ENCODE measurements around the gene PYGM. TPM values are rescaled to one million over a fixed set of nuclear protein-coding genes. Genes with fewer than 3 reads are reported as not detected.

Gene PYGM
- total and polyA plus RNA-seq, 9 donors: 0.24 to 12.0 (median 3.1) TPM

DNA sequence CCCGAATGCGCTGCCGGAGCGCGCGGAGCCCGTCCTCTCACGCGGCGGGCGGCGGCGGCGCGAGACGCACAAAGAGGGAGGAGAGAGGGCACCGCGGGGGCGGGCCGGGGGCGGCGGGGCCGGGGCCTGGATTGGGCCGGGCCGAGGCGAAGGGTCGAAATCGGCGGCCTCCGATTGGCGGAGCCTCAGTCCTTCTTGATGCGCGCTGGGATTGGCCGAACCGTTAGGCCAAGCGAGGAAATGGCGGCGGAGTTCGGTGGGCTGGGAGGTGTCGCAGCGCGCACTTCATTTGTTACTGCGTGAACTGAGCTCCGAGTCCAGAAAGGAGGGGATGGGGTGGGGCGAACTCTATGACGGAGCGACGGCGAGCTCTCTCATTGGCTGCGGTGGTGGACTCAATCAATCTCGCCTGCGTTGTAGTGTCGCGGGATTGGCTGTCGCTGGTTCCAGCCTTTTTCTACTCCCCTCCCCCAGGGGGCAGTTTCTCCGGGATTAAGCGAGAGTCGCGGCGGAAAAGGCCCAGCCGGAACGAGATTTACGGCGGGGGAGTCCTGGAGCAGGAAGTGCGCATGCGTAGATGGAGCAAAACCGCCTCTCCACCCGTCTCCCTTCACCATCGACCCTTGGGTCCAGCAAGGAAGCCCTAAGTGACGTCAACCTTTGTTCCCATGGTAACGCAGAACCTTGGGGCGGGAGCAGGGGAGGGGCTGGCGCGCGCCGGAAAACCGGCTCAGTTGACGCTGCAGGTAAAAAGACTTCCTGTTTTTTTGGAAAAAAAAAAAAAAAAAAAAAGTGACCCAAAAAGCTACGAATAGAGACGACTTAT, 18.9 kb upstream of the PYGM start, which contains the start of gene SF1:
TSS of gene SF1 (minus strand) at position 70 of the 826 bp plus-strand sequence. CDS start 150 bp downstream, outside the sequence.
- TF ChIP-seq, protein P1, sequence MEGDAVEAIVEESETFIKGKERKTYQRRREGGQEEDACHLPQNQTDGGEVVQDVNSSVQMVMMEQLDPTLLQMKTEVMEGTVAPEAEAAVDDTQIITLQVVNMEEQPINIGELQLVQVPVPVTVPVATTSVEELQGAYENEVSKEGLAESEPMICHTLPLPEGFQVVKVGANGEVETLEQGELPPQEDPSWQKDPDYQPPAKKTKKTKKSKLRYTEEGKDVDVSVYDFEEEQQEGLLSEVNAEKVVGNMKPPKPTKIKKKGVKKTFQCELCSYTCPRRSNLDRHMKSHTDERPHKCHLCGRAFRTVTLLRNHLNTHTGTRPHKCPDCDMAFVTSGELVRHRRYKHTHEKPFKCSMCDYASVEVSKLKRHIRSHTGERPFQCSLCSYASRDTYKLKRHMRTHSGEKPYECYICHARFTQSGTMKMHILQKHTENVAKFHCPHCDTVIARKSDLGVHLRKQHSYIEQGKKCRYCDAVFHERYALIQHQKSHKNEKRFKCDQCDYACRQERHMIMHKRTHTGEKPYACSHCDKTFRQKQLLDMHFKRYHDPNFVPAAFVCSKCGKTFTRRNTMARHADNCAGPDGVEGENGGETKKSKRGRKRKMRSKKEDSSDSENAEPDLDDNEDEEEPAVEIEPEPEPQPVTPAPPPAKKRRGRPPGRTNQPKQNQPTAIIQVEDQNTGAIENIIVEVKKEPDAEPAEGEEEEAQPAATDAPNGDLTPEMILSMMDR (IDR thresholded peaks at IDR 0.05): peak in 1 of 3 donors; percentile 50
- TF ChIP-seq POLR2A (IDR thresholded peaks at IDR 0.05): peak; percentile 97
- peak; percentile 11 for TF ChIP-seq EP300 (IDR thresholded peaks at IDR 0.05)
- no peaks in the 10 kb centered on the region for H3K27me3 ChIP-seq
- no peaks in the 10 kb centered on the region for H3K9me3 ChIP-seq
- intact Hi-C loops (cut with DNase I): loop anchor here in 1 of 4 donors (5.0 kb wide), 1 partner anchor 36 kb away; the partner anchor contains the start of gene RASGRP2
- 0 to 1% (median 1%) methylated on average over 57 to 80 of the region's 80 CpGs for WGBS, 3 donors
- DNase-seq: peak; percentile 98 to 99 (median 98)
- peaks cover 7% of the 10 kb centered on the region for H3K4me1 ChIP-seq (ENCODE audit: insufficient read depth)
- H3K27ac ChIP-seq: peak within 1 kb of the TSS; percentile 96 to 100
- no peaks in the 10 kb centered on the region for H3K36me3 ChIP-seq
- H3K4me3 ChIP-seq: peak within 1 kb of the TSS; percentile 74

DNA sequence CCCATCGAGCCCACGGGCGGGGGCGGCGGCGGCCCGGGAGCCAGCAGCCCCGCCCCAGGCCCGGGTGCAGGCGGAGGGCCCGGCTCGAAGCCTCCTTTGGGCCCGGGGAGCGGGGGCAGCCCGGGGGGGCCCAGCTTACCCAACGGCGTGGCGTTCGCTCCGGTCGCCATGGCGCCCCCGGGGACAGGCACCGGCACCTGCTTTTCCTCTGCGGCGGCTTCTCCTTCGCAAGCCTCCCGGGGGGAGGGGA, 18.4 kb upstream of the PYGM start:
- TF ChIP-seq EP300 (IDR thresholded peaks at IDR 0.05) (no peak), POLR2A (IDR thresholded peaks at IDR 0.05) (no peak)
- TF ChIP-seq, protein P1 (IDR thresholded peaks at IDR 0.05): no peak
- no peaks in the 10 kb centered on the region for H3K36me3 ChIP-seq
- intact Hi-C loops (cut with DNase I): loop anchor here in 1 of 4 donors (5.0 kb wide), 1 partner anchor 36 kb away; the partner anchor contains the start of gene RASGRP2
- H3K4me1 ChIP-seq (ENCODE audit: insufficient read depth): peaks cover 7% of the 10 kb centered on the region
- H3K27ac ChIP-seq: peak overlapping the region; percentile 96 to 100
- no peaks in the 10 kb centered on the region for H3K27me3 ChIP-seq
- H3K9me3 ChIP-seq: no peaks in the 10 kb centered on the region
- WGBS, 3 donors: 0 to 2% (median 0%) methylated on average over 2 to 27 of the region's 28 CpGs
- no peak for DNase-seq
- peak overlapping the region; percentile 74 for H3K4me3 ChIP-seq

DNA sequence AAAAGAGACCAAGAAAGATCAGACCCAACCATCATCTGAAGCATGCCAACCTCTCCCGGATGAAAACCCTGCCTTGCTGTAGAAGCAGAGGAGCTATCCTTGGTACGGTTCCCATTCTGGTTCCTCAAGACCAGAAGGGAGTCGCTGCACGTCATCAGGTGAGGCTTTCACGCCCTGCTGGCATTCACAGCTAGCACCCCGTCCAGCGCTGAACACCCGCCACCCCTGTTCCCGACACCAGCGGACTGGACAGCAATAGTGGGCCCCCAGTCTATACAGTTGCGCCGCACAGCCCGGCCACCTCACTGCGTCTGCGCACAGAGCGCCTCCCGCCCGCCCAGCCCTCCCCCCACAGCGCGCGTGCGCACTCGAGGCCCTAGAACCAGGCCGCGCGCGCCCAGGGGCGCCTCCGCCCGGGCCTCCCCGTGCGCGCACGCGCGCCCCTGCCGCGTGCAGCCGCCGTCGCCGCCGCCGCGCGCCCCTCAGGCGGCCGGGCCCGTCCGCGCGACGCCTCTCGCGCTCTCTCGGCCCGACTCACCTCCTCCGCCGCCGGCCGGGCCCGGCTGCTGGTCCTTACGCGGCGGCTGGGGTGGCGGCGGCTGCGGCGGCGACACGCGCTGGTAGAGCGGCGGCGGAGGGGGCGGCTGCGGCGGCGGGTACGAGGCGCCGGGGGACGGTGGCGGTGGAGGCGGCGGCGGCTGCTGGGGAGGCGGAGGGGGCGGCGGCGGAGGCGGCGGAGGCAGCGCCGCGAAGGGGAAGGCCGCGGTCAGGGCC, 17.9 kb upstream of the PYGM start:
- peaks cover 7% of the 10 kb centered on the region for H3K4me1 ChIP-seq (ENCODE audit: insufficient read depth)
- WGBS, 3 donors: 0 to 1% (median 0%) methylated on average over 21 to 98 of the region's 98 CpGs
- peak; percentile 78 to 88 (median 85) for DNase-seq

DNA sequence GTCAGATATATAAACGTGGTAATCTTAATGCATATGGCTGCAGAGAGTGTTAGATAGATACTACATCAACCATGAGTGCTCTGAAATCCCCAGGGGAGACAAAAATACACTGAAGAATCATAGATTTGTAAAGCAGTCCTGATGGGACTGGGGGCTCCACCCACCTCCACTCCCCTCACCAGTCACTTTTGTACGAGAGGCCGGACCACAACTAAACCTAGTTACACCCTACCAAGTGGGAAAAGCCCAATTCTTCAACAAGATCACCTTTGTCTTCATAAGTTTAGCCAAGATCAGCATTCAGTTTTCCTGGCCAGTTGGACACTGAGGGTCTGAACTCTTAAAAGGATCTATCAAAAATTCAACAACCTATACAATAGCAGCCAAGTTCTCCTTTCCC, 17.1 kb upstream of the PYGM start:
- peak overlapping the region; percentile 74 for H3K4me3 ChIP-seq
- WGBS, 3 donors: 6 to 11% (median 6%) methylated on average over 3 of the region's 3 CpGs
- intact Hi-C loops (cut with DNase I): loop anchor here in 1 of 4 donors (5.0 kb wide), 1 partner anchor 35 kb away; the partner anchor contains the start of gene RASGRP2
- H3K36me3 ChIP-seq: no peaks in the 10 kb centered on the region
- peak overlapping the region in 1 of 2 donors; percentile 9 for H3K27ac ChIP-seq
- peaks cover 7% of the 10 kb centered on the region for H3K4me1 ChIP-seq (ENCODE audit: insufficient read depth)
- TF ChIP-seq POLR2A (IDR thresholded peaks at IDR 0.05): no peak
- H3K9me3 ChIP-seq: no peaks in the 10 kb centered on the region
- peak in 2 of 5 donors; percentile 14 to 24 for DNase-seq
- H3K27me3 ChIP-seq: no peaks in the 10 kb centered on the region

More for the DNA sequence above, 17.9 kb upstream of the PYGM start:
- intact Hi-C loops (cut with DNase I): loop anchor here in 1 of 4 donors (5.0 kb wide), 1 partner anchor 35 kb away; the partner anchor contains the start of gene RASGRP2
- no peak for TF ChIP-seq POLR2A (IDR thresholded peaks at IDR 0.05)
- TF ChIP-seq, protein P1 (IDR thresholded peaks at IDR 0.05): no peak
- Histone ChIP-seq H3K27me3 (no peaks in the 10 kb centered on the region), H3K36me3 (no peaks in the 10 kb centered on the region), H3K27ac (peak overlapping the region; percentile 96 to 100), H3K4me3 (peak overlapping the region; percentile 74), H3K9me3 (no peaks in the 10 kb centered on the region)
